Kidney capillary endothelial cell (primary cell): ENCODE measurements around the gene MMAB.

Experiments used
- DNase-seq: peaks from one replicate; pipeline ENCODE4 v3.0.0-alpha.2; 2018; ENCODE audit warnings: low spot score

The MMAB gene

GRCh38 chr12:109573029-109573913 lies at the start of gene MMAB, which contains the start of gene MVK:
Gene MMAB (minus strand): TSS chr12:109573504. CDS start chr12:109573480, 24 bp downstream.
Gene MVK (plus strand): TSS chr12:109573794. CDS start chr12:109574823, 1,029 bp downstream.
- DNase-seq = peak; percentile 97

- no peak for DNase-seq
Measured at GRCh38 chr12:109621901-109622364, 48.6 kb upstream of the MMAB start.

GRCh38 chr12:109621211-109621694 lies 47.9 kb upstream of the MMAB start:
- DNase-seq = no peak

GRCh38 chr12:109619002-109619604 lies 45.8 kb upstream of the MMAB start:
- no peak for DNase-seq

- DNase-seq = no peak
Measured at GRCh38 chr12:109618082-109618481, 44.8 kb upstream of the MMAB start.

GRCh38 chr12:109617491-109617890 lies 44.2 kb upstream of the MMAB start:
- DNase-seq = no peak

- DNase-seq = no peak
Measured at GRCh38 chr12:109615556-109616229, 42.4 kb upstream of the MMAB start.

GRCh38 chr12:109613649-109614455 lies 40.5 kb upstream of the MMAB start:
- no peak for DNase-seq

- no peak for DNase-seq
Measured at GRCh38 chr12:109612975-109613502, 39.7 kb upstream of the MMAB start.

- DNase-seq = no peak
Measured at GRCh38 chr12:109612003-109612402, 38.7 kb upstream of the MMAB start.

- no peak for DNase-seq
Measured at GRCh38 chr12:109611223-109611622, 37.9 kb upstream of the MMAB start.

GRCh38 chr12:109610523-109610922 lies 37.2 kb upstream of the MMAB start:
- no peak for DNase-seq

GRCh38 chr12:109609342-109609741 lies 36.0 kb upstream of the MMAB start:
- DNase-seq = no peak

GRCh38 chr12:109608793-109609192 lies 35.5 kb upstream of the MMAB start:
- DNase-seq = no peak

GRCh38 chr12:109608270-109608669 lies 35.0 kb upstream of the MMAB start:
- no peak for DNase-seq

GRCh38 chr12:109607618-109608017 lies 34.3 kb upstream of the MMAB start:
- DNase-seq = no peak

GRCh38 chr12:109606320-109607028 lies 33.2 kb upstream of the MMAB start:
- no peak for DNase-seq

GRCh38 chr12:109605599-109606228 lies 32.4 kb upstream of the MMAB start:
- no peak for DNase-seq

- no peak for DNase-seq
Measured at GRCh38 chr12:109605016-109605415, 31.7 kb upstream of the MMAB start.

GRCh38 chr12:109604132-109604585 lies 30.9 kb upstream of the MMAB start:
- DNase-seq = no peak
